ENCODE data around the gene CALN1. TPM values are rescaled to one million over a fixed set of nuclear protein-coding genes. Genes with fewer than 3 reads are reported as not detected.

CALN1 gene
- total RNA-seq, 1 donor from 2014 or later: not detected

DNA sequence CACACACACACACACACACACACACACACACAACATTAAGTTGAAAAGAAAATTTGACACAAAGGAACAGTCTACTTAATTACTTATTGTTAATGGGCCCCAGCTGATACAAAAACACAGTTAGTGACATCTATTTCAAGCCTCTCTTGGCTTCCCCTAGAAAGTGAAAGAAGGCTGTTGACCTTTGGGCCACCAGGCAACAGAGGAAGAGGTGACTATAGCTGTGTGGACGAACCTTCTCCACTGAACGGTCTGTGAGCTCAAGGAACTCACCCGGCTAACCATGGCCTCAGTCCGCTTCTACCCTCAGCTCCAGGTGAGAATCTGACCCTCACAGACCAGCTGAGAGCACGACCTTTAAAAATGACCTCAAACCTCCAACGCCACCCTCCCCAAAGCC lies 32.9 kb upstream of the CALN1 start:
- Histone ChIP-seq H3K27ac (no peak overlapping the region), H3K4me1 (no peaks in the 10 kb centered on the region), H3K36me3 (no peaks in the 10 kb centered on the region), H3K4me3 (no peak overlapping the region), H3K9me3 (no peaks in the 10 kb centered on the region), H3K27me3 (peaks cover 6% of the 10 kb centered on the region)
- TF ChIP-seq, protein P1, sequence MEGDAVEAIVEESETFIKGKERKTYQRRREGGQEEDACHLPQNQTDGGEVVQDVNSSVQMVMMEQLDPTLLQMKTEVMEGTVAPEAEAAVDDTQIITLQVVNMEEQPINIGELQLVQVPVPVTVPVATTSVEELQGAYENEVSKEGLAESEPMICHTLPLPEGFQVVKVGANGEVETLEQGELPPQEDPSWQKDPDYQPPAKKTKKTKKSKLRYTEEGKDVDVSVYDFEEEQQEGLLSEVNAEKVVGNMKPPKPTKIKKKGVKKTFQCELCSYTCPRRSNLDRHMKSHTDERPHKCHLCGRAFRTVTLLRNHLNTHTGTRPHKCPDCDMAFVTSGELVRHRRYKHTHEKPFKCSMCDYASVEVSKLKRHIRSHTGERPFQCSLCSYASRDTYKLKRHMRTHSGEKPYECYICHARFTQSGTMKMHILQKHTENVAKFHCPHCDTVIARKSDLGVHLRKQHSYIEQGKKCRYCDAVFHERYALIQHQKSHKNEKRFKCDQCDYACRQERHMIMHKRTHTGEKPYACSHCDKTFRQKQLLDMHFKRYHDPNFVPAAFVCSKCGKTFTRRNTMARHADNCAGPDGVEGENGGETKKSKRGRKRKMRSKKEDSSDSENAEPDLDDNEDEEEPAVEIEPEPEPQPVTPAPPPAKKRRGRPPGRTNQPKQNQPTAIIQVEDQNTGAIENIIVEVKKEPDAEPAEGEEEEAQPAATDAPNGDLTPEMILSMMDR (IDR thresholded peaks at IDR 0.05): no peak
- DNase-seq (no peak), ATAC-seq (no peak)
- intact Hi-C loops (cut with DNase I): no loop called here

DNA sequence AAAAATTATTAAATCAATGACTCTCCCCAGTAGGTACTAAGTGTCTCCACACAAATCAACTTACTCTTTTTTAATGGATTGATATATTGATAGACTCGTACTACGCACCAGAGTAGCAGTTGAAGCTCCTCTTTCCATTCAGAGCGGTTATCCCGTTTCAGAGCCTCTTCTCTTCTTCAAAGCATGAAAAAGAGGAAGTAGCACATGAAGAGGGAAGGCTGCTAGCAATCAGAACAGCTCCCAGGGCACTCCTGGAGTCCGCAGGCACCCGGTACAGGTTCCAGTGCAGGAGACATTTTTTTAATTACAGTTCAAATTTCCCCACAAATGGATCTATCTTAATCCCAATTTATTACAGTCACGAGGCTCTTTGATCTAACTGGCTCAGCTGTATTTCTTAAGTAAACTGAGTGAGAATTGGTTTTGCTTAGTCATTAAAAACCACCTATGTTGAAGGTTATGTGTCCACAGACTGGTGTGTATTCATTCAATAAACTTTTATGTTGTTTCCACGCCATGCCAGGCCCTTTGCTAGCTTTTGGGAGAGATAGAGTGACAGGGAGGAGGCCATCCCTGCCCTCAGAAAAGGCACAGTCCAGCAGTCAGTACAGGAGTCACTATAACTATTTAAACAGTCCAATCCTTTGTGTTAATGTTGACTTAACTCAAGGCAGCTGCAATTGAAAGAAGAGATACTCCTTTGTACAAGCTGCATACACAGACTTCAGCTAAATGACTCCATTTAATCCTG lies 32.1 kb upstream of the CALN1 start:
- Histone ChIP-seq H3K36me3 (no peaks in the 10 kb centered on the region), H3K9me3 (no peaks in the 10 kb centered on the region), H3K4me3 (no peak overlapping the region), H3K4me1 (no peaks in the 10 kb centered on the region), H3K27ac (no peak overlapping the region), H3K27me3 (peaks cover 6% of the 10 kb centered on the region)
- intact Hi-C loops (cut with DNase I): no loop called here
- TF ChIP-seq, protein P1 (IDR thresholded peaks at IDR 0.05): no peak
- no peak for DNase-seq
- ATAC-seq: no peak

DNA sequence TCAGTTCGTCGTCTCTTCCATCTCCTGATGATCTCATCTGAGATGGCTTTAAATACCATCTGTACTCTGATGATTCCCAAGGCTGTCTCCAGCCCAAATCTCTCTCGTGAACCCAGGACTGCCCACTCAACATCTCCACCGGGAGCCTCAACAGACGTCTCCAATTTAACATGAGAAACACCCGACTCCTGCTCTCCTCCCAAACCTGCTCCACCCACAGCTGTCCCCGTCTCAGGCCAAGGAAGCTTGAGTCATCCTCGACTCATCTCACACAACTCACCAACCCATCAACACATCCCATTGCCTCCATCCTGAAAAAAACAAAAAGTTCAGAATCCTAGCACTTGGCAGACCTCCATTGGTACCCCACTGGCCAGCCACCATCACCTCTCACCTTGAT lies 29.7 kb upstream of the CALN1 start:
- intact Hi-C loops (cut with DNase I): no loop called here
- no peaks in the 10 kb centered on the region for H3K36me3 ChIP-seq

DNA sequence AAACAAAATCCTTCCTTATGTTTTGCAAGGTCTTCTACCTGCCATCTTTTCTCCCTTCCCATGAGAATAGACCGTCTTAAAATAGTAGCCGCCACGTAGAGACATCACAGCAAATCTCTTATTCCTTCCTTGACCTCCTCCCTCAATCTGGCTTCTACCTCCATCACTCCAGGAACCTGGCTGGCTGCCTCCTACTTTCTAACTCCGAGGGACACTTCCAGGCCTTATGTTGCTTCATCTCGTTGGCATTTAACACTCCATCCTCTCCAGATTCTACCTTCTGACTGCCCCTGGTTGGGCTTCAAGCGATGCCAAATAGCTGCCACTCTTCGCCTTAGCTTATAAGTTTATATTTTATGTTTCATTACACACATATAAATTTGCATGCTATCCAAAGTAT lies 26.4 kb upstream of the CALN1 start:
- H3K4me3 ChIP-seq: no peak overlapping the region
- intact Hi-C loops (cut with DNase I): no loop called here
- H3K4me1 ChIP-seq: no peaks in the 10 kb centered on the region
- no peak for DNase-seq
- TF ChIP-seq, protein P1 (IDR thresholded peaks at IDR 0.05): no peak
- H3K27me3 ChIP-seq: no peaks in the 10 kb centered on the region
- no peaks in the 10 kb centered on the region for H3K36me3 ChIP-seq
- H3K9me3 ChIP-seq: no peaks in the 10 kb centered on the region
- no peak for ATAC-seq
- H3K27ac ChIP-seq: no peak overlapping the region

More for the DNA sequence above, 29.7 kb upstream of the CALN1 start:
- no peak overlapping the region for H3K27ac ChIP-seq
- H3K4me3 ChIP-seq: no peak overlapping the region
- DNase-seq (no peak), ATAC-seq (no peak)
- H3K27me3 ChIP-seq: peaks cover 5% of the 10 kb centered on the region
- H3K4me1 ChIP-seq: no peaks in the 10 kb centered on the region
- no peaks in the 10 kb centered on the region for H3K9me3 ChIP-seq
- TF ChIP-seq, protein P1 (IDR thresholded peaks at IDR 0.05): no peak

DNA sequence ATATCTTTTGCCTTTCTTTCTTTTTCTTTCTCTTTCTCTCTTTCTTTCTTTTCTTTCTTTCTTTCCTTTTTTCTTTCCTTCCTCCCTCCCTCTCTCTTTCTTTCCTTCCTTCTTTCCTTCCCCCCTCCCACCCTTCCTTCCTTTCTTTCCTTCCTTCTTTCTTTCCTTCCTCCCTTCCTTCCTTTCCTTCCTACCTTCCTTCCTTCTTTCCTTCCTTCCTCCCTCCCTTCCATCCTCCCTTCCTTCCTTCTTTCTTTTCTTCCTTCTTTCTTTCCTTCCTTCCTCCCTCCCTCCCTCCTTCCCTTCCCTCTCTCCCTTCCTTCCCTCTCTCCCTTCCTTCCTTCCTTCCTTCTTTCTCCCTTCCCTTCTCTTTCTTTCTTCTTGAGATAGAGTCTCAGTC lies 25.5 kb upstream of the CALN1 start:
- no peaks in the 10 kb centered on the region for H3K9me3 ChIP-seq
- no peaks in the 10 kb centered on the region for H3K4me1 ChIP-seq
- no peaks in the 10 kb centered on the region for H3K36me3 ChIP-seq
- TF ChIP-seq, protein P1 (IDR thresholded peaks at IDR 0.05): no peak
- ATAC-seq (no peak), DNase-seq (no peak)
- intact Hi-C loops (cut with DNase I): no loop called here
- no peaks in the 10 kb centered on the region for H3K27me3 ChIP-seq
- H3K4me3 ChIP-seq: no peak overlapping the region
- no peak overlapping the region for H3K27ac ChIP-seq
